Measurements from ENCODE around the gene FAT1. TPM values are rescaled to one million over a fixed set of nuclear protein-coding genes. Genes with fewer than 3 reads are reported as not detected.

The FAT1 gene
- total and polyA plus RNA-seq, 2 donors (not counting 1 experiment from before 2014, with no cell fraction given): 151 to 729 TPM

DNA sequence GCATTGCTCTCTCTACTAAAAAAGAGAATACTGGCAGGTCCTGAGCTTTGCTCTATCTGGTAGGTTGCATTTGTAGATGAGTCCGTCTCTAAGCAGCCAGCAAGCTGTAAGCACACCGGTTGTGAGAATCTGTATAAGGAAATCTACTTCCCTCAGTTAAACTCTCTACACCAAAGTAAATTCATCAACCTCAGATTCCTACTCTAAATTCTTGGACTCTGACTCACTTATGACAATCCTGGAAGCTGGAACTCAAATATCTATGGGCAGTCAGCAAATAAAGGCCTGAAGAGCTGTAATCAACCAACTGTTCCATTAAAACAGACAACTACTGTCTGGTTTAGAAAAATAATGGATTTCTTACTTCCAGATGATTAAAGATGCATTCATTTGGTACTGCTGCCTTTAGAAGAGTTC, 37.9 kb downstream of the FAT1 start:
- no peak overlapping the region for H3K9ac ChIP-seq (ENCODE audit: insufficient read depth, low read length)
- H2AFZ ChIP-seq (ENCODE audit: low read length): no peak overlapping the region
- no peak overlapping the region for H3K4me3 ChIP-seq (replicated peaks in 1 of 4; ENCODE audit: control extremely low read depth in 1 of 4, insufficient read depth in 1 of 4, low read depth in 3 of 4, low read length in 4 of 4)
- TF ChIP-seq, protein P1, sequence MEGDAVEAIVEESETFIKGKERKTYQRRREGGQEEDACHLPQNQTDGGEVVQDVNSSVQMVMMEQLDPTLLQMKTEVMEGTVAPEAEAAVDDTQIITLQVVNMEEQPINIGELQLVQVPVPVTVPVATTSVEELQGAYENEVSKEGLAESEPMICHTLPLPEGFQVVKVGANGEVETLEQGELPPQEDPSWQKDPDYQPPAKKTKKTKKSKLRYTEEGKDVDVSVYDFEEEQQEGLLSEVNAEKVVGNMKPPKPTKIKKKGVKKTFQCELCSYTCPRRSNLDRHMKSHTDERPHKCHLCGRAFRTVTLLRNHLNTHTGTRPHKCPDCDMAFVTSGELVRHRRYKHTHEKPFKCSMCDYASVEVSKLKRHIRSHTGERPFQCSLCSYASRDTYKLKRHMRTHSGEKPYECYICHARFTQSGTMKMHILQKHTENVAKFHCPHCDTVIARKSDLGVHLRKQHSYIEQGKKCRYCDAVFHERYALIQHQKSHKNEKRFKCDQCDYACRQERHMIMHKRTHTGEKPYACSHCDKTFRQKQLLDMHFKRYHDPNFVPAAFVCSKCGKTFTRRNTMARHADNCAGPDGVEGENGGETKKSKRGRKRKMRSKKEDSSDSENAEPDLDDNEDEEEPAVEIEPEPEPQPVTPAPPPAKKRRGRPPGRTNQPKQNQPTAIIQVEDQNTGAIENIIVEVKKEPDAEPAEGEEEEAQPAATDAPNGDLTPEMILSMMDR (conservative IDR thresholded peaks at IDR 0.05 in 1 of 2, IDR thresholded peaks at IDR 0.05 in 1 of 2; ENCODE audit: low read depth in 1 of 2, low read length in 2 of 2): no peak
- no peak for TF ChIP-seq EZH2 (IDR thresholded peaks at IDR 0.05; ENCODE audit: low read length, missing control alignments)
- peaks cover 10% of the 10 kb centered on the region for H3K4me1 ChIP-seq (ENCODE audit: control insufficient read depth, extremely low read depth, insufficient read depth, low read length)
- peak overlapping the region; percentile 54 for H3K4me2 ChIP-seq (ENCODE audit: extremely low read depth, insufficient read depth, low read length)
- peak overlapping the region; percentile 55 for H3K27ac ChIP-seq (ENCODE audit: insufficient read depth, low read length)
- DNase-seq (ENCODE audit: low read depth in 2 of 2): peak; percentile 71 to 96
- H3K27me3 ChIP-seq (ENCODE audit: control insufficient read depth, insufficient read depth, low read length): no peaks in the 10 kb centered on the region
- H3K36me3 ChIP-seq (ENCODE audit: control insufficient read depth, insufficient read depth, low read length): no peaks in the 10 kb centered on the region
- H4K20me1 ChIP-seq (ENCODE audit: control insufficient read depth, extremely low read depth, insufficient read depth, low read length): no peaks in the 10 kb centered on the region
- peaks cover 77% of the 10 kb centered on the region for H3K79me2 ChIP-seq (ENCODE audit: control insufficient read depth, insufficient read depth, low read length)
- no peaks in the 10 kb centered on the region for H3K9me3 ChIP-seq (ENCODE audit: control insufficient read depth, insufficient read depth, low read depth, low read length)

DNA sequence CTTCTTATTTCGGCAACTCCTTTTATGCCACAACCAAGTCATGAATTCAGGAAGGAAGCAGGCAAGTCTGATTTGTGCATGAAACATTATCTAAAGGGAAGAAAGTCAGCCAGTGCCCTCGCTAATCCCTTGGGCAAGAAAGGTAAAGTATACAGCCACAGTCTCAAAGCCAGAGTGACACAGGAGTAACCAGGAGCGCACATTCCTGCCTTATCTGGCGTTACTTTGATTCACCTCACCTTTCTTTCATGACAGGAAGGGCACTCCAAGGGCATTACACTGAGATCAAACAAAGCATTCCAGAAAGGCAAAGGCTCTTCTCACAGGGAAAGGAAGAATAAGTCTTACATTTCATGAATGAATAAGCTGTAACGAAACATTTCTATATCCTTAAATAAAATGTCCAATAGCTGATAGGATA, 38.8 kb downstream of the FAT1 start:
- Histone ChIP-seq H3K4me1 (ENCODE audit: control insufficient read depth, extremely low read depth, insufficient read depth, low read length) (peaks cover 10% of the 10 kb centered on the region), H3K9me3 (ENCODE audit: control insufficient read depth, insufficient read depth, low read depth, low read length) (no peaks in the 10 kb centered on the region), H3K4me3 (replicated peaks in 1 of 4; ENCODE audit: control extremely low read depth in 1 of 4, insufficient read depth in 1 of 4, low read depth in 3 of 4, low read length in 4 of 4) (no peak overlapping the region), H4K20me1 (ENCODE audit: control insufficient read depth, extremely low read depth, insufficient read depth, low read length) (no peaks in the 10 kb centered on the region), H3K79me2 (ENCODE audit: control insufficient read depth, insufficient read depth, low read length) (peaks cover 81% of the 10 kb centered on the region), H3K36me3 (ENCODE audit: control insufficient read depth, insufficient read depth, low read length) (no peaks in the 10 kb centered on the region), H3K9ac (ENCODE audit: insufficient read depth, low read length) (no peak overlapping the region), H2AFZ (ENCODE audit: low read length) (no peak overlapping the region), H3K27ac (ENCODE audit: insufficient read depth, low read length) (peak overlapping the region; percentile 55), H3K4me2 (ENCODE audit: extremely low read depth, insufficient read depth, low read length) (no peak overlapping the region), H3K27me3 (ENCODE audit: control insufficient read depth, insufficient read depth, low read length) (no peaks in the 10 kb centered on the region)
- TF ChIP-seq, protein P1 (conservative IDR thresholded peaks at IDR 0.05 in 1 of 2, IDR thresholded peaks at IDR 0.05 in 1 of 2; ENCODE audit: low read depth in 1 of 2, low read length in 2 of 2): no peak
- TF ChIP-seq EZH2 (IDR thresholded peaks at IDR 0.05; ENCODE audit: low read length, missing control alignments): no peak
- peak in 1 of 2 donors; percentile 24 for DNase-seq (ENCODE audit: low read depth in 2 of 2)

DNA sequence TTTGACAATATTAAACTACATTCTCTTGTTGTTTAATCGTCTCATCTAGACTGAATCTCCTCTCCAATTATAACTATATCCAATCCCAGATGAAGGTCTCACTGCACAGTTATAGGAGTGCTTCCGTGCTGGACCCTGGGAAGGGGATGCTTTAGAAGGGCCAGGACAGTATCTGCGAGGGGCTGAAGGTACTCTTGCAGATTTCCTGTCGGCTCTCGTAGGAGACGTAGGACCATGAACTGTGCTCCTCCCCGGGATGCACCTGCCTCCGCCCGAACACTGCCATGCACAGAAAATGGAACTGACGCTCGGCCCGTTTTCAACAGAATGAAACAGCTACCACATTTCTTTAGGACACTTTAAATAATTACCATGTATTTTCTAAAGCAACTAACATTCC, 39.4 kb downstream of the FAT1 start:
- TF ChIP-seq EZH2 (IDR thresholded peaks at IDR 0.05; ENCODE audit: low read length, missing control alignments): no peak
- TF ChIP-seq, protein P1 (conservative IDR thresholded peaks at IDR 0.05 in 1 of 2, IDR thresholded peaks at IDR 0.05 in 1 of 2; ENCODE audit: low read depth in 1 of 2, low read length in 2 of 2): no peak
- Histone ChIP-seq H3K9ac (ENCODE audit: insufficient read depth, low read length) (no peak overlapping the region), H3K27me3 (ENCODE audit: control insufficient read depth, insufficient read depth, low read length) (no peaks in the 10 kb centered on the region), H3K4me3 (replicated peaks in 1 of 4; ENCODE audit: control extremely low read depth in 1 of 4, insufficient read depth in 1 of 4, low read depth in 3 of 4, low read length in 4 of 4) (no peak overlapping the region), H4K20me1 (ENCODE audit: control insufficient read depth, extremely low read depth, insufficient read depth, low read length) (no peaks in the 10 kb centered on the region), H3K4me2 (ENCODE audit: extremely low read depth, insufficient read depth, low read length) (no peak overlapping the region), H3K27ac (ENCODE audit: insufficient read depth, low read length) (no peak overlapping the region), H3K79me2 (ENCODE audit: control insufficient read depth, insufficient read depth, low read length) (peaks cover 81% of the 10 kb centered on the region), H3K9me3 (ENCODE audit: control insufficient read depth, insufficient read depth, low read depth, low read length) (no peaks in the 10 kb centered on the region), H3K36me3 (ENCODE audit: control insufficient read depth, insufficient read depth, low read length) (no peaks in the 10 kb centered on the region), H3K4me1 (ENCODE audit: control insufficient read depth, extremely low read depth, insufficient read depth, low read length) (peaks cover 10% of the 10 kb centered on the region), H2AFZ (ENCODE audit: low read length) (no peak overlapping the region)
- no peak for DNase-seq (ENCODE audit: low read depth in 2 of 2)

All from fibroblast of lung (primary cell).